IMR-90 (cell line): ENCODE results near the gene DDX52. TPM values are rescaled to one million over a fixed set of nuclear protein-coding genes. Genes with fewer than 3 reads are reported as not detected.
A peak's percentile ranks its signal among the peaks of the same experiment; 100 is the strongest.

Source experiments
- ATAC-seq: fragments of 200-7000 bp; cut with Tn5 transposase; 2 replicates; pipeline ENCODE4 v1.9.1; 2020; ENCODE audit warnings: low read depth, mild to moderate bottlenecking, moderate library complexity
- BruUV-seq: library from RNA; stranded (reverse); fragments of 400-500 nt; replicated peaks from 2 replicates; lab custom pipeline; 2021; lab: Mats Ljungman, UMichigan
- CTCF ChIA-PET: fragments of 300-600 bp; formaldehyde crosslinking; extraction: SDS; loops from one replicate; lab custom pipeline; 2021; ENCODE audit warnings: antibody characterized with exemption; lab: Yijun Ruan, JAX
- POLR2A ChIA-PET: fragments of 300-600 bp; sonication (Branson Sonifier 250); formaldehyde crosslinking; loops from one replicate; lab custom pipeline; 2022; ENCODE audit warnings: antibody characterized with exemption; ENCODE audit not compliant: unreplicated experiment; lab: Charles Lee
- DNase-seq: peaks from one replicate; pipeline ENCODE4 v3.0.0; 2013
- H2AFZ ChIP-seq: replicated peaks from 2 replicates; pipeline ENCODE3; 2013; ENCODE audit warnings: low read length, mild to moderate bottlenecking; ENCODE audit not compliant: poor library complexity
- H2AK5ac ChIP-seq: 2 replicates; pipeline ENCODE4 v1.6.1; 2013; ENCODE audit warnings: low read depth, low read length, inconsistent platforms
- H2AK9ac ChIP-seq: replicated peaks from 2 replicates; pipeline ENCODE3; 2013; ENCODE audit warnings: mild to moderate bottlenecking, low read depth, low read length, moderate library complexity; ENCODE audit not compliant: poor library complexity
- H2BK120ac ChIP-seq: 2 replicates; pipeline ENCODE4 v1.6.1; 2013; ENCODE audit warnings: low read depth, low read length, inconsistent platforms
- H2BK15ac ChIP-seq: 3 replicates; pipeline ENCODE4 v1.6.1; 2013; ENCODE audit warnings: low read depth, low read length, inconsistent platforms
- H2BK20ac ChIP-seq: 2 replicates; pipeline ENCODE4 v1.6.1; 2013; ENCODE audit warnings: low read depth, mild to moderate bottlenecking, inconsistent platforms, low read length, moderate library complexity
- H2BK5ac ChIP-seq: 2 replicates; pipeline ENCODE4 v1.6.1; 2013; ENCODE audit warnings: mild to moderate bottlenecking, low read depth, low read length, inconsistent platforms; ENCODE audit not compliant: poor library complexity, severe bottlenecking
- H3K14ac ChIP-seq: replicated peaks from 2 replicates; pipeline ENCODE4 v1.6.1; 2013; ENCODE audit warnings: low read depth, low read length, inconsistent platforms
- H3K18ac ChIP-seq: 2 replicates; pipeline ENCODE4 v1.6.1; 2013; ENCODE audit warnings: low read depth, low read length, control low read depth
- H3K23ac ChIP-seq: 2 replicates; pipeline ENCODE4 v1.6.1; 2013; ENCODE audit warnings: low read depth, low read length, inconsistent platforms
- H3K27ac ChIP-seq: 2 replicates; pipeline ENCODE4 v1.5.1; 2013; ENCODE audit warnings: mild to moderate bottlenecking, control low read depth, low read length; ENCODE audit not compliant: insufficient read depth
- H3K27me3 ChIP-seq: 2 replicates; pipeline ENCODE4 v1.6.1; 2013; ENCODE audit warnings: low read length; ENCODE audit not compliant: control insufficient read depth, insufficient read depth
- H3K36me3 ChIP-seq: 2 replicates; pipeline ENCODE4 v1.6.1; 2013; ENCODE audit warnings: low read length, mixed read lengths; ENCODE audit not compliant: control insufficient read depth, insufficient read depth
- H3K4ac ChIP-seq: 2 replicates; pipeline ENCODE4 v1.6.1; 2013; ENCODE audit warnings: low read depth, low read length, inconsistent platforms
- H3K4me1 ChIP-seq: 2 replicates; pipeline ENCODE4 v1.6.1; 2013; ENCODE audit warnings: low read length, mixed read lengths; ENCODE audit not compliant: control insufficient read depth, insufficient read depth
- H3K4me2 ChIP-seq: 2 replicates; pipeline ENCODE4 v1.6.1; 2013; ENCODE audit warnings: low read depth, mild to moderate bottlenecking, control low read depth, low read length, moderate library complexity
- H3K4me3 ChIP-seq: 2 replicates; pipeline ENCODE4 v1.5.1; 2013; ENCODE audit warnings: low read depth, mild to moderate bottlenecking, control low read depth, low read length, moderate library complexity; ENCODE audit not compliant: insufficient read depth
- H3K56ac ChIP-seq: 2 replicates; pipeline ENCODE4 v1.6.1; 2013; ENCODE audit warnings: low read length, inconsistent platforms; ENCODE audit not compliant: insufficient read depth; ENCODE audit errors: extremely low read depth
- H3K79me1 ChIP-seq, 2 experiments: 2 replicates each; pipeline ENCODE4 v1.6.1; 2013; ENCODE audit warnings: low read length in 2 of 2, inconsistent platforms in 1 of 2, low read depth in 1 of 2
- H3K9ac ChIP-seq: 2 replicates; pipeline ENCODE4 v1.6.1; 2013; ENCODE audit warnings: low read depth, low read length, control low read depth
- H3K9me1 ChIP-seq: 2 replicates; pipeline ENCODE4 v1.6.1; 2013; ENCODE audit warnings: low read length, inconsistent platforms; ENCODE audit not compliant: insufficient read depth
- H3K9me3 ChIP-seq: 2 replicates; pipeline ENCODE4 v1.6.1; 2013; ENCODE audit warnings: low read length; ENCODE audit not compliant: control insufficient read depth, insufficient read depth
- H4K20me1 ChIP-seq: 2 replicates; pipeline ENCODE4 v1.6.1; 2013; ENCODE audit warnings: low read length, inconsistent platforms; ENCODE audit not compliant: insufficient read depth
- H4K5ac ChIP-seq: 2 replicates; pipeline ENCODE4 v1.6.1; 2013; ENCODE audit warnings: mild to moderate bottlenecking, low read depth, low read length, control low read depth
- H4K8ac ChIP-seq, 2 experiments: 2 replicates each; pipeline ENCODE4 v1.6.1; 2013; ENCODE audit warnings: low read depth in 2 of 2, low read length in 2 of 2, control low read depth in 1 of 2, inconsistent platforms in 1 of 2
- H4K91ac ChIP-seq: 2 replicates; pipeline ENCODE4 v1.6.1; 2013; ENCODE audit warnings: low read depth, low read length, inconsistent platforms; ENCODE audit not compliant: insufficient read depth
- FOS ChIP-seq: fragments of 150-350 bp; IDR thresholded peaks from 2 replicates; pipeline ENCODE4 v1.6.1; 2016; ENCODE audit warnings: low read depth, low read length
- MAFK ChIP-seq: IDR thresholded peaks from 2 replicates; pipeline ENCODE4 v1.6.1; 2012; ENCODE audit warnings: low read depth, low read length, improper control_type of control experiment
- MAZ ChIP-seq: IDR thresholded peaks from 2 replicates; pipeline ENCODE4 v1.6.1; 2012; ENCODE audit warnings: low read depth, mild to moderate bottlenecking, low read length, improper control_type of control experiment, moderate library complexity, borderline replicate concordance
- MXI1 ChIP-seq: IDR thresholded peaks from 2 replicates; pipeline ENCODE4 v1.6.1; 2012; ENCODE audit warnings: low read depth, mild to moderate bottlenecking, low read length, moderate library complexity, borderline replicate concordance
- RFX5 ChIP-seq: IDR thresholded peaks from 2 replicates; pipeline ENCODE4 v1.8.0; 2012; ENCODE audit warnings: low read depth, mild to moderate bottlenecking, low read length, moderate library complexity
- SMC3 ChIP-seq: fragments of 150-350 bp; IDR thresholded peaks from 2 replicates; pipeline ENCODE4 v1.6.1; 2016; ENCODE audit warnings: low read depth, mild to moderate bottlenecking, antibody characterized with exemption, low read length, moderate library complexity
- WGBS, 2 experiments: methylation state at CpG; one replicate each; pipeline versions ENCODE4 v1.1.5 to v1.1.7; 2013; ENCODE audit warnings: missing lambda C conversion rate in 2 of 2; ENCODE audit not compliant: insufficient read length in 1 of 2; ENCODE audit errors: extremely low coverage in 2 of 2; 5-methylcytosine and 5-hydroxymethylcytosine counted together
- dilution Hi-C: fragments of 300-500 bp; cut with HindIII; formaldehyde crosslinking; loops from one replicate; pipeline ENCODE4 v1.14.3; 2018; ENCODE audit warnings: low sequenced_read_pairs; ENCODE audit not compliant: unreplicated experiment
- in situ Hi-C: fragments of 300-500 bp; cut with MboI; formaldehyde crosslinking; loops from 3 replicates; pipeline ENCODE4 v1.14.3; 2019; ENCODE audit warnings: low sequenced_read_pairs, inconsistent platforms, mixed read lengths
- intact Hi-C: fragments of 100-400 bp; cut with micrococcal nuclease; formaldehyde crosslinking; loops from 2 replicates; pipeline ENCODE4 v1.10.0; 2022
- polyA plus RNA-seq, 3 experiments: library from polyadenylated mRNA; depleted of rRNA; stranded (reverse); fragments of >200 nt; gene quantifications; 2 replicates each; pipeline ENCODE4 v1.2.3, GENCODE V29; 2012; ENCODE audit warnings: low replicate concordance in 1 of 3
- total RNA-seq: library from RNA; depleted of rRNA; stranded (reverse); fragments of >200 nt; gene quantifications from 2 replicates; pipeline ENCODE4 v1.2.3, GENCODE V29; 2012

Gene DDX52
- total and polyA plus RNA-seq, 2 of the 4 experiments (the other 2 are of a cell fraction), result 12.5 to 26.7 TPM

DNA sequence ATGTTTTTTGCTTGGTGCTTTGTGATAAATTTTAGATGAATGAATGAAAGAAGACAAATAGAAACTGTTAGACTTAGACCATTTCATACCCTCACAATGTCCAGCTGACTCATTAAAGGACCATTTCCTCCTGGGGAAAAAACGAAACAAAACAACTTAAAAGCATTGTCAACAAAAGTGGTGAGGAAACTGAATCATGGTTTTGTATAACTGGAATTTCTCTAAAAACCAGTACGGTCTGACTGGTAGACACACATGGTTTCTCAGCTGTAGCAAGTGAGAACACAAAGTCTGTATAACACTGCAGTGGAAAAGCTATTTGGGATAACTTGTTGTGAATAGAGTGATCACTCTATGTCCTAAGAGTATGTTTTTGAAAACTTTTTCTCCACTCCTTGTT lies 5.3 kb upstream of the DDX52 start:
- H2AFZ ChIP-seq, result peak overlapping the region; percentile 79
- H4K91ac ChIP-seq, result peak overlapping the region; percentile 77
- dilution Hi-C loops (no loop called here), in situ Hi-C loops (loop anchor here (25.0 kb wide), 1 partner anchor 639 kb away; the partner anchor contains the start of gene MRPL45), intact Hi-C loops (no loop called here)
- peak overlapping the region; percentile 90 for H2BK5ac ChIP-seq
- H2AK5ac ChIP-seq, result no peak overlapping the region
- H4K8ac ChIP-seq, result peak overlapping the region; percentile 40 to 85
- H2BK15ac ChIP-seq, result peak overlapping the region; percentile 79; the same call in 2 of the 3 replicates
- no TSS peak for BruUV-seq
- H3K79me1 ChIP-seq, result peaks cover 0 to 8% of the 10 kb centered on the region in 2 experiments; a peak in 2 of 4 replicates
- peak; percentile 84 for ATAC-seq
- H3K14ac ChIP-seq, result peak overlapping the region; percentile 90
- no CpG with 5 or more reads among the region's 2 CpGs for WGBS, 2 experiments
- H3K4me1 ChIP-seq, result peaks cover 9% of the 10 kb centered on the region; the same call in 1 of the 2 replicates
- no peak overlapping the region for H3K4me3 ChIP-seq
- H3K9me3 ChIP-seq, result no peaks in the 10 kb centered on the region
- ChIA-PET POLR2A (no interaction called here), CTCF (interaction anchor here (1.3 kb wide), 1 partner anchor 167 kb away, joined by 8 read pairs; no protein-coding TSS in a partner anchor)
- H2BK20ac ChIP-seq, result peak overlapping the region; percentile 95
- no peak overlapping the region for H2AK9ac ChIP-seq
- H3K9me1 ChIP-seq, result no peaks in the 10 kb centered on the region; the same call in 1 of the 2 replicates
- H3K56ac ChIP-seq, result peak overlapping the region; percentile 67
- H3K27ac ChIP-seq, result peak overlapping the region; percentile 32; the same call in 1 of the 2 replicates
- H3K23ac ChIP-seq, result peak overlapping the region; percentile 79
- peak overlapping the region; percentile 97; the same call in 1 of the 2 replicates for H3K18ac ChIP-seq
- DNase-seq, result peak; percentile 87
- H3K4ac ChIP-seq, result peak overlapping the region; percentile 87; the same call in 1 of the 2 replicates
- H3K4me2 ChIP-seq, result peak overlapping the region; percentile 89
- H4K20me1 ChIP-seq, result no peaks in the 10 kb centered on the region
- H3K27me3 ChIP-seq, result no peaks in the 10 kb centered on the region
- TF ChIP-seq RFX5, result peak; percentile 51; the same call in 1 of the 2 replicates
- 0 out of 2 replicates have a peak, but pooled peaks have one; percentile 57 for TF ChIP-seq MXI1
- TF ChIP-seq MAFK, result peak; percentile 27; the same call in 1 of the 2 replicates
- TF ChIP-seq SMC3, result no peak
- no peak for TF ChIP-seq MAZ
- TF ChIP-seq FOS, result peak; percentile 21; the same call in 1 of the 2 replicates
- H3K9ac ChIP-seq, result peak overlapping the region; percentile 54; the same call in 1 of the 2 replicates
- H3K36me3 ChIP-seq, result no peaks in the 10 kb centered on the region
- H4K5ac ChIP-seq, result peak overlapping the region; percentile 79; the same call in 1 of the 2 replicates
- peak overlapping the region; percentile 96 for H2BK120ac ChIP-seq
